Right lobe of liver (tissue), 4 donors: ENCODE measurements around the gene LEF1.

Experiments used
- CTCF ChIP-seq, 4 donors: fragments of 200-600 bp in 3 of 4; fragments of 450-650 bp in 1 of 4; IDR thresholded peaks; one replicate each; pipeline versions ENCODE4 v1.5.1 to v1.8.0; 2016 to 2022; ENCODE audit warnings: antibody characterized with exemption in 4 of 4, mild to moderate bottlenecking in 2 of 4
- POLR2A ChIP-seq: fragments of 450-650 bp; IDR thresholded peaks from one replicate; pipeline ENCODE4 v1.6.1; 2017; ENCODE audit warnings: antibody characterized with exemption, mild to moderate bottlenecking
- donor health status: DM: no; HTN: no; CAD: no.
- donor health status: DM: no; HTN: no; CAD: no.
- donor health status: DM: no; HTN: yes; CAD: no.

GRCh38 chr4:108036213-108036612 lies 132.5 kb downstream of the LEF1 start:
- TF ChIP-seq POLR2A = no peak
- no peak for TF ChIP-seq CTCF (IDR thresholded peaks at IDR 0.05)
